ENCODE data around the gene ELFN1. TPM values are rescaled to one million over a fixed set of nuclear protein-coding genes. Genes with fewer than 3 reads are reported as not detected.

The ELFN1 gene
- total RNA-seq, 3 donors from 2014 or later, result 0.59 to 1.3 (median 0.96) TPM

DNA sequence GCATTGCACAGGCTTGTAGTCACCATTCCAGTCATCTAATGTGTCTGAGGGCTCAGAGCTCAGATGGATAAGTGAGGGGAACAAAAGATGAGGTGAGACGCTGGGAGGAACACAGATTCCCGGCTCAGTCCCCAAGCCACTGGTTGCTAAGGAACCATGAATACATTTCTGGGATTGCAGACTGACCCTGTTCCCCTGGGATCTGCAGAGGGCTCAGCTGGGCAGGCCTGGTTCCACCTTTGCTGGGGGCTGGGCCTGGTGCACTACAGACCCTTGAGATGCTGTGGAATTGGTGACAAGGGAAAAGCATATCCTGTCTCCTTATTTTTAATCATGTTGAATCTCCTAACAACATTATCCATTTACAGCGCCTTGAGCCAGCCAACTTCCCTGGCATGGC, 19.2 kb downstream of the ELFN1 start:
- no peak overlapping the region for H3K4me3 ChIP-seq
- TF ChIP-seq POLR2AphosphoS5 (IDR thresholded peaks at IDR 0.05) (no peak), POLR2A (IDR thresholded peaks at IDR 0.05) (no peak)
- TF ChIP-seq, protein P1, sequence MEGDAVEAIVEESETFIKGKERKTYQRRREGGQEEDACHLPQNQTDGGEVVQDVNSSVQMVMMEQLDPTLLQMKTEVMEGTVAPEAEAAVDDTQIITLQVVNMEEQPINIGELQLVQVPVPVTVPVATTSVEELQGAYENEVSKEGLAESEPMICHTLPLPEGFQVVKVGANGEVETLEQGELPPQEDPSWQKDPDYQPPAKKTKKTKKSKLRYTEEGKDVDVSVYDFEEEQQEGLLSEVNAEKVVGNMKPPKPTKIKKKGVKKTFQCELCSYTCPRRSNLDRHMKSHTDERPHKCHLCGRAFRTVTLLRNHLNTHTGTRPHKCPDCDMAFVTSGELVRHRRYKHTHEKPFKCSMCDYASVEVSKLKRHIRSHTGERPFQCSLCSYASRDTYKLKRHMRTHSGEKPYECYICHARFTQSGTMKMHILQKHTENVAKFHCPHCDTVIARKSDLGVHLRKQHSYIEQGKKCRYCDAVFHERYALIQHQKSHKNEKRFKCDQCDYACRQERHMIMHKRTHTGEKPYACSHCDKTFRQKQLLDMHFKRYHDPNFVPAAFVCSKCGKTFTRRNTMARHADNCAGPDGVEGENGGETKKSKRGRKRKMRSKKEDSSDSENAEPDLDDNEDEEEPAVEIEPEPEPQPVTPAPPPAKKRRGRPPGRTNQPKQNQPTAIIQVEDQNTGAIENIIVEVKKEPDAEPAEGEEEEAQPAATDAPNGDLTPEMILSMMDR (IDR thresholded peaks at IDR 0.05), result no peak
- peaks cover under 1 to 15% of the 10 kb centered on the region in 2 donors for H3K9me3 ChIP-seq
- no peaks in the 10 kb centered on the region for H3K36me3 ChIP-seq
- peaks cover 0 to 10% of the 10 kb centered on the region in 2 donors for H3K27me3 ChIP-seq
- peak in 1 of 2 donors; percentile 22 for DNase-seq (ENCODE audit: low spot score in 2 of 2)
- no peaks in the 10 kb centered on the region for H3K4me1 ChIP-seq
- H3K27ac ChIP-seq, result no peak overlapping the region
- intact Hi-C loops (cut with DNase I; ENCODE audit: low total_unique reads), result no loop called here

- peaks cover 0 to 10% of the 10 kb centered on the region in 2 donors for H3K27me3 ChIP-seq
- no peak overlapping the region for H3K4me3 ChIP-seq
- H3K36me3 ChIP-seq, result no peaks in the 10 kb centered on the region
- intact Hi-C loops (cut with DNase I; ENCODE audit: low total_unique reads), result no loop called here
- H3K9me3 ChIP-seq, result peaks cover 0 to 4% of the 10 kb centered on the region in 2 donors
- no peak for TF ChIP-seq POLR2AphosphoS5 (IDR thresholded peaks at IDR 0.05)
- TF ChIP-seq POLR2A (IDR thresholded peaks at IDR 0.05), result no peak
- TF ChIP-seq, protein P1 (IDR thresholded peaks at IDR 0.05), result no peak
- no peaks in the 10 kb centered on the region for H3K4me1 ChIP-seq
- H3K27ac ChIP-seq, result no peak overlapping the region
- DNase-seq (ENCODE audit: low spot score in 2 of 2), result peak in 1 of 2 donors; percentile 6
Observed at GRCh38 chr7:1690359-1690958, 20.4 kb downstream of the ELFN1 start.

DNA sequence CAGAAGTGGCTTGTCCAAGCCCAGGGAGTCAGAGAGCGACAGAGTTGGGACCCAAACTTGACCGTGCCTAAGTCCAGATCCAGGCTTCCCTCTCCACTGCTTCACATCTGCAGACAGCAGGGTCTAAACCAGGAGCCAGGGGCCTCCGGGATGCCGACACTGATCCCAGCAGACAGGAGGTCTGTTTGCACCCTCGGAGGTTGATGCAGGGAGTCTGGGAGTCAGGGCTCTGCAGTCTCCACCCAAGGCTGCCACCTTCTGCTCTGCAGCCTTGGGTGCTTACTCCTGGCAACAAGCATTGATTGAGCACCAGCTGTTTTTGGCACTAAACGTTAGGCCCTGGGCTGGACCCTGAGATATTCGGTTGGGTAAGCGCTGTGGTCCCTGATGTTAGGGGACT, 21.0 kb downstream of the ELFN1 start:
- intact Hi-C loops (cut with DNase I; ENCODE audit: low total_unique reads), result no loop called here

GRCh38 chr7:1691601-1692514, 21.8 kb downstream of the ELFN1 start:
- intact Hi-C loops (cut with DNase I; ENCODE audit: low total_unique reads), result no loop called here
- TF ChIP-seq POLR2A (IDR thresholded peaks at IDR 0.05) (no peak), POLR2AphosphoS5 (IDR thresholded peaks at IDR 0.05) (no peak)
- TF ChIP-seq, protein P1 (IDR thresholded peaks at IDR 0.05), result no peak
- Histone ChIP-seq H3K36me3 (no peaks in the 10 kb centered on the region), H3K4me1 (no peaks in the 10 kb centered on the region), H3K27ac (no peak overlapping the region), H3K9me3 (peaks cover 0 to 4% of the 10 kb centered on the region in 2 donors), H3K4me3 (no peak overlapping the region), H3K27me3 (peaks cover 0 to 10% of the 10 kb centered on the region in 2 donors)
- DNase-seq (ENCODE audit: low spot score in 2 of 2), result peak; percentile 51 to 78

More for the DNA sequence above, 21.0 kb downstream of the ELFN1 start:
- peak in 1 of 2 donors; percentile 30 for DNase-seq (ENCODE audit: low spot score in 2 of 2)
- Histone ChIP-seq H3K4me1 (no peaks in the 10 kb centered on the region), H3K4me3 (no peak overlapping the region), H3K9me3 (peaks cover 0 to 4% of the 10 kb centered on the region in 2 donors), H3K27me3 (peaks cover 0 to 10% of the 10 kb centered on the region in 2 donors), H3K27ac (no peak overlapping the region), H3K36me3 (no peaks in the 10 kb centered on the region)
- TF ChIP-seq POLR2A (IDR thresholded peaks at IDR 0.05) (no peak), POLR2AphosphoS5 (IDR thresholded peaks at IDR 0.05) (no peak)
- TF ChIP-seq, protein P1 (IDR thresholded peaks at IDR 0.05), result no peak
